K562 (cell line): ENCODE measurements around the gene RNASET2. TPM values are rescaled to one million over a fixed set of nuclear protein-coding genes. Genes with fewer than 3 reads are reported as not detected.

ENCODE experiments used
- DPF2 ChIP-seq: fragments of 450-650 bp; IDR thresholded peaks from 2 replicates; pipeline ENCODE4 v1.6.1; 2016
- GABPB1 ChIP-seq: sonication (generic); formaldehyde crosslinking; IDR thresholded peaks from 2 replicates; pipeline ENCODE4 v1.8.0; 2022; ENCODE audit warnings: mild to moderate bottlenecking, missing genetic modification reagents
- HDAC2 ChIP-seq: fragments of 450-650 bp; IDR thresholded peaks from 2 replicates; pipeline ENCODE4 v1.6.1; 2016; ENCODE audit warnings: mild to moderate bottlenecking
- KAT7 ChIP-seq: sonication (generic); formaldehyde crosslinking; IDR thresholded peaks from 2 replicates; pipeline ENCODE4 v1.8.0; 2022; ENCODE audit warnings: missing genetic modification reagents, mild to moderate bottlenecking, borderline replicate concordance
- KLF16 ChIP-seq: IDR thresholded peaks from 2 replicates; pipeline ENCODE4 v1.6.1; 2016; ENCODE audit warnings: antibody characterized with exemption
- MTA3 ChIP-seq: fragments of 450-650 bp; formaldehyde crosslinking; IDR thresholded peaks from 2 replicates; pipeline ENCODE4 v1.6.1; 2017; ENCODE audit warnings: mild to moderate bottlenecking, borderline replicate concordance
- RAD21 ChIP-seq, 2 experiments: fragments of 250-450 bp in 1 of 2; fragments of 450-650 bp in 1 of 2; sonication (Bioruptor Pico) in 1 of 2; formaldehyde crosslinking in 1 of 2; IDR thresholded peaks in 1 of 2; conservative IDR thresholded peaks in 1 of 2; 2 replicates each; pipeline versions ENCODE4 v1.4.0 to v1.8.0; 2020 to 2022; ENCODE audit warnings: mild to moderate bottlenecking in 2 of 2, moderate library complexity in 1 of 2
- RBFOX2 ChIP-seq: fragments of 200-400 bp; formaldehyde crosslinking; IDR thresholded peaks from 2 replicates; pipeline ENCODE4 v1.6.1; 2017; ENCODE audit warnings: low read depth, mild to moderate bottlenecking, low read length, moderate library complexity
- TARDBP ChIP-seq: fragments of 450-650 bp; IDR thresholded peaks from 2 replicates; pipeline ENCODE4 v1.6.1; 2016
- polyA plus RNA-seq, 8 experiments: library from polyadenylated mRNA; depleted of rRNA in 4 of 8; stranded (reverse) in 5 of 8; unstranded in 3 of 8; fragments of >200 nt; fragmentation: Nextera tagmentation in 2 of 8; fragmentation: Illumina TruSeq in 1 of 8; extraction: Ambion mirVana in 2 of 8; extraction: Trizol in 1 of 8; gene quantifications; 2 replicates each; pipeline versions ENCODE4 v1.2.1 to v1.2.3, GENCODE V29; 2011 to 2014; ENCODE audit warnings: inconsistent platforms in 1 of 8, missing spikeins in 1 of 8
- total RNA-seq, 7 experiments: library from RNA; depleted of rRNA in 6 of 7; stranded (reverse); fragments of >200 nt in 6 of 7; fragmentation: Illumina TruSeq in 2 of 7; extraction: Trizol in 2 of 7; gene quantifications; 2 replicates each; pipeline versions ENCODE4 v1.2.1 to v1.2.3, GENCODE V29; 2011 to 2021; ENCODE audit warnings: low replicate concordance in 1 of 7
- TF ChIP-seq, protein P1 (sequence below), 2 experiments: fragments of 450-650 bp in 1 of 2; sonication (generic) in 1 of 2; formaldehyde crosslinking in 1 of 2; IDR thresholded peaks; 2 replicates each; pipeline versions ENCODE4 v1.7.1 to v1.9.0; 2016 to 2022; ENCODE audit warnings: inconsistent platforms in 1 of 2, mild to moderate bottlenecking in 1 of 2, missing genetic modification reagents in 1 of 2
- TF ChIP-seq, protein P2 (sequence below): fragments of 250-450 bp; sonication (Bioruptor Pico); IDR thresholded peaks from 2 replicates; pipeline ENCODE4 v1.9.0; 2021; ENCODE audit warnings: mild to moderate bottlenecking, inconsistent platforms

RNASET2 gene
- total and polyA plus RNA-seq, 9 of the 15 experiments (the other 6 are each of a cell fraction or from before 2014, with no cell fraction given) = 7.4 to 141 (median 91.3) TPM

DNA sequence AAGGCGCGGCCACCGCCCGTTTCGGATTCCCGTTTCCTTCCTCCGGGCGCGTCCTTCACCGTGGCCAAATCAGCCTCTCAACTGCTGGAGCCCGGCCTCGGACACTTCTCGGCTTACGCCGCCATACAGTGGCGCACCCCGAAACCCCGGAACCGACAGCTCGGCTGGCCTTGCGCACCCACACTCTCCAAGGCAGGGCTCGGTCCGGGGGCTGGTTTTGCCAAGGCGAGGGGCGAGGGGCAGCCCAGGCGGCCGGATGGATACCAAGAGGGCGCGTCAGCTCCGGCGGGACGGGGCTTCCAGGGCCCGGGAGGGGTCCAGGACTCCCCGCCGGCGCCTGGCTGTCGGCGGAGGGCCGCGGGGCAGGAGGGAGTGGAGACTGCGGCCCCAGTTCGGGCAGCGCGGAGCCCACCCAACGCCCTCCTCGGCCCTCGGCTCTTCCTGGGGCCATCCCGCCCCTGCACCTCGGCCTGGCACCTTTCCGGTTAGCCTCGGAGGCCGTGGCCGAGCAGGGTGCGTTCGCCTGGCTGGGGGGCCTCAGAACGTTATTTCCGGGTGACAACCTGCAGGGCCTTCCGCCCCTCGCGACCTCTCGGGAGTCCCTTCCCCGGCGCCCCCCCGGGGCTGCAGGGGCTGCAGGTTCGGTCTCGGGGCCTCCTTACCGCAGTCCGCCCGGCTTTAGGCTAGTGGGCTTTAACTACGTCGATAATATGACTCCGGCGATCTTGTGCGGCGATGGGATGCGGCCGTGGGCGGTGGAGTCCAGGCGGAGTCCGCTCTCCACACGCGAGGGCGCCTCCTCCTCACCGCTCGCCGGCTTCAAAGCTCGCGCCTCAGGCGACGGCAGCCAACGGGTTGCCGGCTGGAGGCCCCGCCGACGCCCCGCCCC lies 42.1 kb upstream of the RNASET2 start (continued):
- TF ChIP-seq RAD21 (CRISPR knock-in tag; conservative IDR thresholded peaks at IDR 0.05 in 1 of 2, IDR thresholded peaks at IDR 0.05 in 1 of 2) (peak in 1 of 2 experiments; percentile 18; a peak in 1 of 4 replicates), GABPB1 (CRISPR knock-in tag) (peak; percentile 39; the same call in 1 of the 2 replicates), HDAC2 (peak; percentile 64; the same call in 1 of the 2 replicates), TARDBP (no peak), RBFOX2 (peak; percentile 85), KLF16 (no peak), MTA3 (peak; percentile 26; the same call in 1 of the 2 replicates), DPF2 (peak; percentile 43; the same call in 1 of the 2 replicates), KAT7 (CRISPR knock-in tag) (peak; percentile 75; the same call in 1 of the 2 replicates)
- TF ChIP-seq, protein P1, sequence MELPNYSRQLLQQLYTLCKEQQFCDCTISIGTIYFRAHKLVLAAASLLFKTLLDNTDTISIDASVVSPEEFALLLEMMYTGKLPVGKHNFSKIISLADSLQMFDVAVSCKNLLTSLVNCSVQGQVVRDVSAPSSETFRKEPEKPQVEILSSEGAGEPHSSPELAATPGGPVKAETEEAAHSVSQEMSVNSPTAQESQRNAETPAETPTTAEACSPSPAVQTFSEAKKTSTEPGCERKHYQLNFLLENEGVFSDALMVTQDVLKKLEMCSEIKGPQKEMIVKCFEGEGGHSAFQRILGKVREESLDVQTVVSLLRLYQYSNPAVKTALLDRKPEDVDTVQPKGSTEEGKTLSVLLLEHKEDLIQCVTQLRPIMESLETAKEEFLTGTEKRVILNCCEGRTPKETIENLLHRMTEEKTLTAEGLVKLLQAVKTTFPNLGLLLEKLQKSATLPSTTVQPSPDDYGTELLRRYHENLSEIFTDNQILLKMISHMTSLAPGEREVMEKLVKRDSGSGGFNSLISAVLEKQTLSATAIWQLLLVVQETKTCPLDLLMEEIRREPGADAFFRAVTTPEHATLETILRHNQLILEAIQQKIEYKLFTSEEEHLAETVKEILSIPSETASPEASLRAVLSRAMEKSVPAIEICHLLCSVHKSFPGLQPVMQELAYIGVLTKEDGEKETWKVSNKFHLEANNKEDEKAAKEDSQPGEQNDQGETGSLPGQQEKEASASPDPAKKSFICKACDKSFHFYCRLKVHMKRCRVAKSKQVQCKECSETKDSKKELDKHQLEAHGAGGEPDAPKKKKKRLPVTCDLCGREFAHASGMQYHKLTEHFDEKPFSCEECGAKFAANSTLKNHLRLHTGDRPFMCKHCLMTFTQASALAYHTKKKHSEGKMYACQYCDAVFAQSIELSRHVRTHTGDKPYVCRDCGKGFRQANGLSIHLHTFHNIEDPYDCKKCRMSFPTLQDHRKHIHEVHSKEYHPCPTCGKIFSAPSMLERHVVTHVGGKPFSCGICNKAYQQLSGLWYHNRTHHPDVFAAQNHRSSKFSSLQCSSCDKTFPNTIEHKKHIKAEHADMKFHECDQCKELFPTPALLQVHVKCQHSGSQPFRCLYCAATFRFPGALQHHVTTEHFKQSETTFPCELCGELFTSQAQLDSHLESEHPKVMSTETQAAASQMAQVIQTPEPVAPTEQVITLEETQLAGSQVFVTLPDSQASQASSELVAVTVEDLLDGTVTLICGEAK (IDR thresholded peaks at IDR 0.05) = 0 out of 2 replicates have a peak, but pooled peaks have one; percentile 57
- TF ChIP-seq, protein P1 (CRISPR knock-in tag; IDR thresholded peaks at IDR 0.05) = no peak
- TF ChIP-seq, protein P2, sequence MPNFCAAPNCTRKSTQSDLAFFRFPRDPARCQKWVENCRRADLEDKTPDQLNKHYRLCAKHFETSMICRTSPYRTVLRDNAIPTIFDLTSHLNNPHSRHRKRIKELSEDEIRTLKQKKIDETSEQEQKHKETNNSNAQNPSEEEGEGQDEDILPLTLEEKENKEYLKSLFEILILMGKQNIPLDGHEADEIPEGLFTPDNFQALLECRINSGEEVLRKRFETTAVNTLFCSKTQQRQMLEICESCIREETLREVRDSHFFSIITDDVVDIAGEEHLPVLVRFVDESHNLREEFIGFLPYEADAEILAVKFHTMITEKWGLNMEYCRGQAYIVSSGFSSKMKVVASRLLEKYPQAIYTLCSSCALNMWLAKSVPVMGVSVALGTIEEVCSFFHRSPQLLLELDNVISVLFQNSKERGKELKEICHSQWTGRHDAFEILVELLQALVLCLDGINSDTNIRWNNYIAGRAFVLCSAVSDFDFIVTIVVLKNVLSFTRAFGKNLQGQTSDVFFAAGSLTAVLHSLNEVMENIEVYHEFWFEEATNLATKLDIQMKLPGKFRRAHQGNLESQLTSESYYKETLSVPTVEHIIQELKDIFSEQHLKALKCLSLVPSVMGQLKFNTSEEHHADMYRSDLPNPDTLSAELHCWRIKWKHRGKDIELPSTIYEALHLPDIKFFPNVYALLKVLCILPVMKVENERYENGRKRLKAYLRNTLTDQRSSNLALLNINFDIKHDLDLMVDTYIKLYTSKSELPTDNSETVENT (CRISPR knock-in tag) = peak; percentile 13; the same call in 1 of the 2 replicates
